Posterior vena cava (tissue), 2 donors: Measurements from ENCODE around the gene PPME1. TPM values are rescaled to one million over a fixed set of nuclear protein-coding genes. Genes with fewer than 3 reads are reported as not detected.

Source experiments
- DNase-seq: peaks from one replicate; pipeline ENCODE4 v3.0.0-alpha.2; 2020; ENCODE audit warnings: low spot score
- intact Hi-C, 2 donors: fragments of 100-400 bp; cut with DNase I; formaldehyde crosslinking; loops; one replicate each; pipeline versions ENCODE4 v1.14.1 to v1.14.2; 2022 to 2023
- total RNA-seq, 2 donors: library from RNA; stranded (reverse); fragmentation: NEBNext Ultra II Directional; extraction: Animal tissue kit (Norgen Biotek cat#: 25700); gene quantifications; one replicate each; pipeline ENCODE4 v1.2.1, GENCODE V29; 2021
- donor health status: DM: yes; HTN: yes; CAD: no.
- donor health status: DM: yes; HTN: yes; CAD: no.

Gene PPME1
- total RNA-seq, 2 donors from 2014 or later, result 30.0 to 34.0 TPM

DNA sequence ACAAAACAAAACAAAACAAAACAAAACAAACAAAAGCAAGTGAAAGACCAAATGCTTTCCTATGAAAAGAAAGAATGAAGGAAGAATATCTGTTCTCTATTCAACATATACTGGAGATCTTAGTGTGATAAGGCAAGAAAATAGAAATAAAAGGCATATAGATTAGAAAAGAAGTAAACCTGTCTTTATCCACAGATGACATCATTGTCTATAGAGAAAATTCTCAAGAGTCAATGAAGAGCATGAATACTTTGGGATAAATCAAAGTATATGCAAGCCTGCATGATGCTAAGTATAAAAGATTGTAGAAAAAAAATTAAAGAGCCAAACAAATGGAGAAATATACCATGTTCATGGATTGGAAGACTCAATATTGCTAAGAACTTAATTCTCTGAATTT, 17.9 kb upstream of the PPME1 start:
- no peak for DNase-seq
- intact Hi-C loops, result no loop called here

DNA sequence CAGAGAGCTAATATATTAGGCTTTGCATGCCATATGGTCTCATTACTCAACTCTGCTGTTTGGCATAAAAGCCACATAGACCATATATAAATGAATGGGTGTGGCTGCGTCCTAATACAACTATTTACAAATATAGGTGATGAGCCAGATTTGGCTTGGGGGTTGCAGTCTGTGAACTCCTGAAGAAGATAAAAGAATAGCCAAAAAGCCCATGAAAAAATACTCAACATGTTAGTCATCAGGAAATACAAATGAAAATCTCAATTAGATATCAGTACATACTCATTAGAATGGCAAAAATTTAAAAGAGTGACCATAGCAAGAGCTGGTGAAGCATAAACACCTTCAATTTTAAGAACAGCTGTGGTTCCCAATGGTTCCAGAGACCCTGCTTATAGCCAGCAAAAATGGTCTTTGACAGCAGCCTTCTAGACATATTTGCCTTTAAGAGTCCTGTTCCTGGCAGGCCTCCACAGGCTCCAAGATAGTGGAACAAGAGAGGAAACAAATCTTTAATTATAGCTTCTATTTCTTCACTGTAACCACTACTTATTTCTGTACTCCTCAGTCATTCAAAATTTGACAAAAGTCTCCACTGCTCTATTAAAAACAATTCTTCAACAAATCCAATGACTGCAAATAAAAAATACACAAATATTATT, 16.3 kb upstream of the PPME1 start:
- no peak for DNase-seq
- intact Hi-C loops, result no loop called here

DNA sequence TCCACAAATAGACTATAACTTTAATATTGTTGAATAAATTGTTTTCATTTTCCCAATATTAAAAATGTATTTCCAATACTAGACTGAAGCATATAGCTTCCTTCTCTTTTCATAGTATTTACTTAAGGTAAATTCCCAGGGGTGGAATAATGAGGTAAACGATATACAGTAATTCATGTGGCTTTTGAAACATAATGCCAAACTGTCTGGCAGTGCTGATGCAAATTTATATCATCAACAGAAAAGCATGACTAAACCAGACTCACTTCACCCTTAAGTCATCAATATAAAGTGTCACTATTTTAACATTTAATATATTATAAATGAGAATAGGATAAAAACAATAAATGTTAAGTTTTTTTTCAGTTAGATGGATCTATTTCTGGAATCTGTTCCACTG, 13.9 kb upstream of the PPME1 start:
- no peak for DNase-seq
- intact Hi-C loops, result no loop called here

DNA sequence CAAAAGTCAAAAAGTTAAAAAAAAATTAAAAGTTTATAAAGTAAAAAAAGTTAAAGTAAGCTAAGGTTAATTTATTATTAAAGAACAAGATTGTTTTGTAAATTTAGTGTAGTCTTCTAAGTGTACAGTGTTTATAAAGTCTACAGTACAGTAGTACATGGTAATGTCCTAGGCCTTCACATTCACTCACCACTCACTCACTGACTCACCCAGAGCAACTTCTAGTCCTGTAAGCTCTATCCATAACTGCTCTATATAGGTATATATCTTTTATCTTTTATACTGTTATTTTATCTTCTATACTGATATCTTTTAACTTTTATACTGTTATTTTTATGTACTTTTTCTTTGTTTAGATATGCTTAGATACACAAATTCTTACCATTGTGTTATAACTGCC, 11.4 kb upstream of the PPME1 start:
- no peak for DNase-seq
- intact Hi-C loops, result loop anchor here in 1 of 2 donors (5.0 kb wide), 1 partner anchor 1342 kb away; no protein-coding TSS in a partner anchor

- no peak for DNase-seq
- intact Hi-C loops, result loop anchor here in 1 of 2 donors (5.0 kb wide), 1 partner anchor 1346 kb away; no protein-coding TSS in a partner anchor
Measured at GRCh38 chr11:74162681-74163467, 8.2 kb upstream of the PPME1 start.

- DNase-seq, result no peak
- intact Hi-C loops, result no loop called here
Measured at GRCh38 chr11:74168838-74169237, 2.3 kb upstream of the PPME1 start.

DNA sequence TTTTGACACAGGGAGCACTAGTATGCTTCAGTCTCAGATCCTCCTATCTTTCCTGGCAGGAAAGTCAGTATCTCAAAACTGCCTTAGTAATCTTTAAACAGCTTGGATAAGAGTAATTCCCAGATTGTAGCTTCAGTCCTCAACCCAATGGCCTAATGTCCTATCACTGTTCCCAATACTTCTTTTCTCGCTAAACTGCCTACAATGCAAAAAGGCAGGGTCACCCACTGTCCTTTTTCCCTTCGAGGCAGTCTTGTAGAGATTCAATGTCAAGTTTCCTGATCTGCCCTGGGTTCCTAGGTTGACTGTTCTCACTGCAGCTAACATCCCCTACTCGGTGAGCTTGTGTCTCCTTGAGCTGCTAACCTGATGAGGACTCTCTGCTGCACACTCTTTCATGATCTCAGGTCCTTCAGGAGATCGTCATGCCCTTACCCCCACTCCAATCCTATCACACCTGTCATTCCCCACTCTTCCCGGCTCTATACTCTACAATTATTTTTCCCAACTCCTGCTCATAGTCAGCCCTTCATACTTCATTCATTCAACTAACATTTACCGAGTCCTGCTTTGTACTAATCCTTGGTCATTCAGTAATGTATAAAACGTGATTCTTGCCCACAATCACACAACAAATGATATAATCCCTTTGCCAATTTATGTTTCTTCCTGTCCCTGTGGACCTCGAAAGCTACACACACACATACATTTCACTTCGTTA, 1.2 kb upstream of the PPME1 start:
- intact Hi-C loops, result no loop called here

DNA sequence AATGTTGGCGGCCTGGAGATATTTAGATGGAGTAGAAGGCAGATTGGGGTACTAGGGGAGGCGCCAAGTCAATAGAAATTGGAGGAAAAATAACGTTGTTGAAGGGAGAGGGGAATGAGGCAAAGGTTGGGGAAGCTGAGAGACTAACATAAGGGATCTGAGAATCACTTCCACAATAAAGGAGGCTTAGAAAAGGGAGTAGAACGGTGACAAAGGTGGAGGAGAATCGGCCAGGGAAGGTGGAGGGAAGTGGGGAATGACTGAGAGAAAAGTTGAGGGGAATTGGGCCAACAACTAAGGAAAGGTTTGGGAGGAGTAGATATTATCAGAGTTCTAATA, 510 bp downstream of the PPME1 start:
- DNase-seq, result no peak
- intact Hi-C loops, result no loop called here

More for the DNA sequence above, 1.2 kb upstream of the PPME1 start:
- no peak for DNase-seq

- intact Hi-C loops, result no loop called here
- DNase-seq, result no peak
Measured at GRCh38 chr11:74171997-74172396, 908 bp downstream of the PPME1 start.

- intact Hi-C loops, result no loop called here
- no peak for DNase-seq
Measured at GRCh38 chr11:74175920-74176319, 4.8 kb downstream of the PPME1 start.

GRCh38 chr11:74179234-74180052, 8.4 kb downstream of the PPME1 start:
- no peak for DNase-seq
- intact Hi-C loops, result no loop called here

DNA sequence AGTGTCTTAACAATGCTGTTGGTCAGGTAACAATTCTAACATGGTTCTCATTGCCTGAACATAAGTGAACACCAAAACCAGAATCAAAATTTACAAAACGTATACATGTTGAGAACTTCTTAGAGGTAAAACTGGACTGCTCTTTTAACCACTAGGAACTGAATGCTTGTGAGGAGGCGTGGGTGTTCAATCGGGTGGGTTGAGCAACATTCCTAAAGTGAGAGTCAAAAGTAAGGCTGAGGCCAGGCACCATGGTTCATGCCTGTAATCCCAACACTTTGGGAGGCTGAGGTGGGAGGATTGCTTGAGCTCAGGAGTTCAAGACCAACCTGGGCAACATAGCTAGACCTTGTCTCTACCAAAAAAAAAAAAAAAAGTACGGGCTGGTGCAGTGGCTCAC, 11.5 kb downstream of the PPME1 start:
- no peak for DNase-seq
- intact Hi-C loops, result no loop called here

DNA sequence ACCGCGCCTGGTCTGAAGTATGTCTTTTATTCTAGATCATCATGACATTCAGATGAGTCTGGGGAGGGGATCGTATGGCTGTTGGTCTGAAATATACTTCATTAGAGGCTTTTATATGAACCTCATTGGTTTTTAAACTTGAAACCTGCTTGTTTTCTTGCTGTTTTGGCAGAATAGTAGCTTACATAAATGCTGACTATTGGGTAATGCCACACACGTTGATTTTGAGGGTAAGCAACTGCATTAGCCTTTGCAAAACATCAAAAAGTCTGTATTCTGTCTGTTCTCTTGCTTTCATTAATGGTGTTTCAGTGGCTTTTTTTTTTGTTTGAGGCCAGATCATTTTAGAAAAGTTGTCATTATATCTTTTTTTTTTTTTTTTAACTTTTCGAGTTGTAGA, 14.2 kb downstream of the PPME1 start:
- no peak for DNase-seq
- intact Hi-C loops, result no loop called here

DNA sequence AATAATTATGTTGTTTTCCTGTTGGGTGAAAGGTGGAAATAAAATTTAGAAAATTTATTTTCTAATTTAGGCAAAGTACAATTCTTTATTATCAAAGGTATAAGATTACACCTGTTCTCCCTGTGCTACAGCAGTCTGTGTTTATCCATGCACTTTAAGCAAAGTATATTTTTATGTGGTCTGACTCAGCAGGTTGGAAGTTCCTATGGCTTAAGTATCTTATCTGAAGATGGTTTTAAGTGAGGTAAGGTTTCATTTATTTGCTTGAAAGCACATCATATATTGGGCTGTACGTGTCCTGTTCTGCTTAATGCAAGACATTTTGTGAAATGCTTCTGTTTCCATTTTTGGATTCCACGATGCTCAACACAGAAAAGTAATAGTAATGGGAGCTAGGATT, 14.6 kb downstream of the PPME1 start:
- intact Hi-C loops, result no loop called here
- no peak for DNase-seq

GRCh38 chr11:74195828-74196227, 24.7 kb downstream of the PPME1 start:
- DNase-seq, result no peak
- intact Hi-C loops, result no loop called here

- intact Hi-C loops, result no loop called here
- no peak for DNase-seq
Measured at GRCh38 chr11:74196781-74197486, 25.8 kb downstream of the PPME1 start.

DNA sequence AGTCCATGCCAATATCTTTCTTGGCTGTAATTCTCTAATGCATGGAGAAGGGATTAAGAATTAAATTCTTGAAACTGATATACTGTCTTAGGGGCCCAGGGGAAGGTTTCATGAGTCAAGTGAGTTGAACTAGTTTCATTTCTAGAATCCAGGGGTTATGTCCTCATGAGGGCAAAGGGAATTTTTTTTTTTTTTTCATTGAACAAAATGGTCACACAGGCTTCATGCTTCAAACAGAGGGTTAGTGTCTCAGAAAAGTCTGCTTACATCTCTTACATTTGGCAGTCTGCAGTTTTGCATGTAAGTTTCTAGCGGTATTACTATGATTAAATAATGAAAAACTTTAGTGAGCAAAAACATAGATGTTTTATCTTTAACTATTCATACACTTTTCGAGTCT, 32.9 kb downstream of the PPME1 start:
- DNase-seq, result no peak
- intact Hi-C loops, result no loop called here

- intact Hi-C loops, result no loop called here
- DNase-seq, result no peak
Measured at GRCh38 chr11:74204701-74205100, 33.6 kb downstream of the PPME1 start.

DNA sequence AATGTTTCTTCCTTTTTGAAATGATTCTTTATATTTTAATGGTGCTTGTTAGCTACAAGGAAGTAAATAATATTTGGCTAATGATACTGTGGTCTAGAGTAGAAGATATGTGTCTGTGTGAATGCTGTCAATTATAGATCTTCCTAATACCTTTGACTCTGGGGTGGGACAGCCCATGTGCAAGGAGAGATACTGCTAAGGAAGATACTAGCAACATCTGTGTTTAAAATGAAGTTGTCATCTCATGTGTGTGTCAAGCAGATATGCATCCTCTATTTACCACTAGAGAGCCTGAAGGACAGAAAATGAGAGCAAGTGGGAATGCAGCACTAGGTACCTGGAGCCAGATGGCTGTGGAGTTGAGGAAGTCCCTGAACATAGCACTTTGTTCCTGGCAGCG, 34.1 kb downstream of the PPME1 start:
- intact Hi-C loops, result no loop called here
- DNase-seq, result no peak
